NCI-H2107 treated with DMSO at 0.1 percent for 48 hours (cell line): ENCODE measurements around the gene SLCO2A1.
"Not testable (repeated sequence)": the region's sequence is repeated elsewhere in the genome, so short reads cannot be mapped to it uniquely, and the experiment has no call there.

Experiments
- DNase-seq: peaks from one replicate; lab custom pipeline; 2025; ENCODE audit not compliant: unreplicated experiment; lab: John Stamatoyannopoulos, UW

SLCO2A1 gene

GRCh38 chr3:134029734-134030378 is at the start of gene SLCO2A1:
TSS of gene SLCO2A1 (minus strand) at chr3:134029925. CDS start at chr3:134029802, 123 bp downstream.
- no peak for DNase-seq

- DNase-seq = no peak
Measured at GRCh38 chr3:134079111-134079547, 49.4 kb upstream of the SLCO2A1 start.

- DNase-seq = no peak
Measured at GRCh38 chr3:134078169-134078831, 48.6 kb upstream of the SLCO2A1 start.

- DNase-seq = no peak
Measured at GRCh38 chr3:134077649-134078161, 48.0 kb upstream of the SLCO2A1 start.

GRCh38 chr3:134076851-134077250 is 47.1 kb upstream of the SLCO2A1 start:
- DNase-seq = no peak

- no peak for DNase-seq
Measured at GRCh38 chr3:134075846-134076245, 46.1 kb upstream of the SLCO2A1 start.

- no peak for DNase-seq
Measured at GRCh38 chr3:134075568-134075825, 45.8 kb upstream of the SLCO2A1 start.

GRCh38 chr3:134074790-134075567 is 45.3 kb upstream of the SLCO2A1 start:
- DNase-seq = no peak

- DNase-seq = no peak
Measured at GRCh38 chr3:134074001-134074789, 44.5 kb upstream of the SLCO2A1 start.

- no peak for DNase-seq
Measured at GRCh38 chr3:134073583-134073945, 43.8 kb upstream of the SLCO2A1 start.

GRCh38 chr3:134072881-134073582 is 43.3 kb upstream of the SLCO2A1 start:
- no peak for DNase-seq

- DNase-seq = not testable (repeated sequence)
Measured at GRCh38 chr3:134070281-134070680, 40.6 kb upstream of the SLCO2A1 start.

GRCh38 chr3:134068429-134068828 is 38.7 kb upstream of the SLCO2A1 start:
- DNase-seq = no peak

GRCh38 chr3:134067531-134068161 is 37.9 kb upstream of the SLCO2A1 start:
- DNase-seq = no peak

- no peak for DNase-seq
Measured at GRCh38 chr3:134066651-134067530, 37.2 kb upstream of the SLCO2A1 start.

- DNase-seq = no peak
Measured at GRCh38 chr3:134066158-134066541, 36.4 kb upstream of the SLCO2A1 start.

GRCh38 chr3:134065252-134066157 is 35.8 kb upstream of the SLCO2A1 start:
- no peak for DNase-seq

GRCh38 chr3:134064081-134064480 is 34.4 kb upstream of the SLCO2A1 start:
- DNase-seq = no peak
